Keratinocyte (primary cell): ENCODE results near the gene MUC5B. TPM values are rescaled to one million over a fixed set of nuclear protein-coding genes. Genes with fewer than 3 reads are reported as not detected.

ENCODE experiments used
- DNase-seq: peaks from one replicate; pipeline ENCODE4 v3.0.0-alpha.2; 2011; ENCODE audit warnings: low read depth, missing footprints, low spot score
- FAIRE-seq: peaks from 2 replicates; lab custom pipeline; 2011; peaks lifted over from hg19 to GRCh38; lab: Jason Lieb, UNC
- H2AFZ ChIP-seq: 2 replicates; pipeline ENCODE4 v1.6.0; 2012; ENCODE audit warnings: low read length, control low read depth, inconsistent platforms; ENCODE audit not compliant: control insufficient read depth
- H3K27ac ChIP-seq: 2 replicates; pipeline ENCODE4 v1.5.1; 2011; ENCODE audit warnings: low read length; ENCODE audit not compliant: control insufficient read depth, insufficient read depth
- H3K27me3 ChIP-seq: 3 replicates; pipeline ENCODE4 v1.6.0; 2011; ENCODE audit warnings: low read length; ENCODE audit not compliant: control insufficient read depth, insufficient read depth; ENCODE audit errors: extremely low read depth
- H3K36me3 ChIP-seq, 2 experiments: 2 replicates in 1 of 2; 3 replicates in 1 of 2; pipeline ENCODE4 v1.5.1; 2011; ENCODE audit warnings: low read length in 2 of 2, mild to moderate bottlenecking in 1 of 2; ENCODE audit not compliant: control insufficient read depth in 2 of 2, insufficient read depth in 2 of 2; ENCODE audit errors: extremely low read depth in 1 of 2
- H3K4me1 ChIP-seq: 3 replicates; pipeline ENCODE4 v1.5.1; 2011; ENCODE audit warnings: low read length; ENCODE audit not compliant: control insufficient read depth, insufficient read depth; ENCODE audit errors: extremely low read depth
- H3K4me2 ChIP-seq: 3 replicates; pipeline ENCODE4 v1.6.0; 2011; ENCODE audit warnings: low read depth, low read length; ENCODE audit not compliant: control insufficient read depth, insufficient read depth; ENCODE audit errors: extremely low read depth
- H3K4me3 ChIP-seq, 3 experiments: fragments of 200-600 bp in 1 of 3; sonication (generic) in 1 of 3; 2 replicates in 2 of 3; 3 replicates in 1 of 3; pipeline ENCODE4 v1.5.1; 2011 to 2016; ENCODE audit warnings: low read length in 3 of 3, mild to moderate bottlenecking in 3 of 3, control low read depth in 2 of 3, inconsistent platforms in 1 of 3, low read depth in 1 of 3, mixed read lengths in 1 of 3, mixed run types in 1 of 3, moderate library complexity in 1 of 3; ENCODE audit not compliant: control insufficient read depth in 2 of 3, insufficient read depth in 2 of 3; ENCODE audit errors: extremely low read depth in 1 of 3
- H3K79me2 ChIP-seq: 2 replicates; pipeline ENCODE4 v1.6.0; 2012; ENCODE audit warnings: low read length; ENCODE audit not compliant: control insufficient read depth, insufficient read depth
- H3K9ac ChIP-seq: 3 replicates; pipeline ENCODE4 v1.6.0; 2011; ENCODE audit warnings: low read length; ENCODE audit not compliant: control insufficient read depth, insufficient read depth; ENCODE audit errors: extremely low read depth
- H3K9me1 ChIP-seq: 3 replicates; pipeline ENCODE4 v1.6.0; 2011; ENCODE audit warnings: low read length; ENCODE audit not compliant: control insufficient read depth, insufficient read depth; ENCODE audit errors: extremely low read depth
- H3K9me3 ChIP-seq: 2 replicates; pipeline ENCODE4 v1.5.1; 2012; ENCODE audit warnings: low read depth, low read length; ENCODE audit not compliant: control insufficient read depth
- H4K20me1 ChIP-seq: 3 replicates; pipeline ENCODE4 v1.6.0; 2011; ENCODE audit warnings: low read length; ENCODE audit not compliant: control insufficient read depth, insufficient read depth; ENCODE audit errors: extremely low read depth
- CTCF ChIP-seq, 3 experiments: IDR thresholded peaks in 1 of 3; conservative IDR thresholded peaks in 1 of 3; optimal IDR thresholded peaks in 1 of 3; 2 replicates in 2 of 3; 3 replicates in 1 of 3; pipeline versions ENCODE3 to v1.5.1; 2011; ENCODE audit warnings: low read length in 3 of 3, mild to moderate bottlenecking in 3 of 3, moderate library complexity in 2 of 3, control low read depth in 1 of 3, inconsistent platforms in 1 of 3; ENCODE audit not compliant: insufficient read depth in 2 of 3; ENCODE audit errors: extremely low read depth in 1 of 3
- EZH2 ChIP-seq: IDR thresholded peaks from one replicate; pipeline ENCODE4 v1.6.1; 2012; ENCODE audit warnings: inconsistent platforms, mild to moderate bottlenecking, low read length, moderate library complexity
- dilution Hi-C: fragments of 300-500 bp; cut with MboI; formaldehyde crosslinking; loops from one replicate; pipeline ENCODE4 v1.7.0; 2020; ENCODE audit warnings: low sequenced_read_pairs; ENCODE audit not compliant: extremely low pct_ligation_motif_present
- polyA plus RNA-seq, 5 experiments: library from polyadenylated mRNA; depleted of rRNA in 3 of 5; stranded (reverse) in 3 of 5; stranded (forward) in 1 of 5; unstranded in 1 of 5; fragments of >200 nt; gene quantifications; 1 replicate in 1 of 5; 2 replicates in 3 of 5; 3 replicates in 1 of 5; pipeline versions ENCODE4 v1.2.1 to v1.2.3, GENCODE V29; 2011 to 2012; ENCODE audit warnings: missing spikeins in 2 of 5, low read depth in 1 of 5, low replicate concordance in 1 of 5

MUC5B gene
- polyA plus RNA-seq, 1 donor (not counting 4 experiments of a cell fraction or from before 2014, with no cell fraction given) = not detected

GRCh38 chr11:1251236-1251770, 28.4 kb downstream of the MUC5B start:
- Histone ChIP-seq H4K20me1 (no peaks in the 10 kb centered on the region), H3K36me3 (no peaks in the 10 kb centered on the region), H3K79me2 (no peaks in the 10 kb centered on the region), H3K9ac (no peak overlapping the region), H3K27ac (no peak overlapping the region), H3K9me1 (no peaks in the 10 kb centered on the region), H3K4me1 (no peaks in the 10 kb centered on the region), H2AFZ (no peak overlapping the region), H3K4me2 (no peak overlapping the region), H3K27me3 (no peaks in the 10 kb centered on the region), H3K4me3 (no peak overlapping the region), H3K9me3 (peaks cover 13% of the 10 kb centered on the region)
- dilution Hi-C loops = no loop called here
- FAIRE-seq = no peak
- TF ChIP-seq EZH2 (no peak), CTCF (optimal IDR thresholded peaks at IDR 0.05 in 1 of 3, IDR thresholded peaks at IDR 0.05 in 1 of 3, conservative IDR thresholded peaks at IDR 0.05 in 1 of 3; ENCODE audit: extremely low read depth in 1 of 3, insufficient read depth in 2 of 3, low read length in 3 of 3) (no peak)
- DNase-seq = no peak

DNA sequence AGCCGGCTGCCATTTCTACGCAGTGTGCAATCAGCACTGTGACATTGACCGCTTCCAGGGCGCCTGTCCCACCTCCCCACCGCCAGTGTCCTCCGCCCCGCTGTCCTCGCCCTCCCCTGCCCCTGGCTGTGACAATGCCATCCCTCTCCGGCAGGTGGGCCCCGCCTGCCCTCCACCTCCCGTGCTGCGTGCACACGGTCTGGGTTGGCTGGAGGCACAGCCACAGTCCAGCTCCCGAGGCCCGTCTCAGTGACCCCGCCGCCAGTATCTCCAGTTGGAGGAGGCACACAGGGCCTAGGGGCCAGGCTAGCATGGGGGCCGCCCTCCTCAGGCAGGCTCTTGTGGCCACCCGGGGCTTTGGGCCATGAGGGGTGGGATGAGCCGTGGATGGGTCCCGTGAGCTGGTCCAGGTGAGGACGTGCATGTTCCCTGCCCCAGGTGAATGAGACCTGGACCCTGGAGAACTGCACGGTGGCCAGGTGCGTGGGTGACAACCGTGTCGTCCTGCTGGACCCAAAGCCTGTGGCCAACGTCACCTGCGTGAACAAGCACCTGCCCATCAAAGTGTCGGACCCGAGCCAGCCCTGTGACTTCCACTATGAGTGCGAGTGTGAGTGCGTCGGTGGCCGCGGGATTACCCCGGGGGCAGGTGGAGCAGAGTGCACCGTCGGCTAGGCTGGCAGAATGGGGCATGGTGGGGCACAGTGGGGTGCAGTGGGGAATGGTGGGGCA, 29.7 kb downstream of the MUC5B start:
- H3K4me2 ChIP-seq = no peak overlapping the region
- TF ChIP-seq EZH2 (no peak), CTCF (optimal IDR thresholded peaks at IDR 0.05 in 1 of 3, IDR thresholded peaks at IDR 0.05 in 1 of 3, conservative IDR thresholded peaks at IDR 0.05 in 1 of 3; ENCODE audit: extremely low read depth in 1 of 3, insufficient read depth in 2 of 3, low read length in 3 of 3) (no peak)
- H3K9ac ChIP-seq = no peak overlapping the region
- H3K36me3 ChIP-seq = no peaks in the 10 kb centered on the region
- DNase-seq (no peak), FAIRE-seq (no peak)
- no peaks in the 10 kb centered on the region for H3K4me1 ChIP-seq
- peaks cover 11% of the 10 kb centered on the region for H3K9me3 ChIP-seq
- no peaks in the 10 kb centered on the region for H4K20me1 ChIP-seq
- H3K27ac ChIP-seq = no peak overlapping the region
- no peak overlapping the region for H3K4me3 ChIP-seq
- H2AFZ ChIP-seq = no peak overlapping the region
- dilution Hi-C loops = no loop called here
- H3K27me3 ChIP-seq = no peaks in the 10 kb centered on the region
- H3K79me2 ChIP-seq = no peaks in the 10 kb centered on the region
- no peaks in the 10 kb centered on the region for H3K9me1 ChIP-seq
